ENCODE results near the gene GMDS.

GMDS gene

DNA sequence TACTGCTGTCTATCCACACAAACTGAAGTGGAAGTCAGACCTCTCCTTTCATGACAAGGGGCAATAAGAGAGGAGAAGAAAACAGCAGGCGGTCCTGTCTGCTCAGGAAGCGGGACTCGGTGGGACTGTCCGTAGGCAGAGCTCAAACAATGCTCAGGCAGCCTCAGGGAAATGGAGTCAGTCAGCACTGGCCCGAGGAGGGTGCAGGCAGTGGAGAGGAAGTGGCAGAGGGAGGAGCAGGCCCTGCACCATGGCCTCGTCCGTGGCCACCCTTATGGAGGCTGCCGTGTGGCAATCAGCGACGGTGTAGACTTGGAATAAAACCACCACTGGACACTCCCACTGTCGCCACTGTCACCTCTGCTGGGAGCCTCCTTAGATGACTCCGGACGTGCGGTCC, 616.1 kb downstream of the GMDS start:
- TF ChIP-seq, protein P1, sequence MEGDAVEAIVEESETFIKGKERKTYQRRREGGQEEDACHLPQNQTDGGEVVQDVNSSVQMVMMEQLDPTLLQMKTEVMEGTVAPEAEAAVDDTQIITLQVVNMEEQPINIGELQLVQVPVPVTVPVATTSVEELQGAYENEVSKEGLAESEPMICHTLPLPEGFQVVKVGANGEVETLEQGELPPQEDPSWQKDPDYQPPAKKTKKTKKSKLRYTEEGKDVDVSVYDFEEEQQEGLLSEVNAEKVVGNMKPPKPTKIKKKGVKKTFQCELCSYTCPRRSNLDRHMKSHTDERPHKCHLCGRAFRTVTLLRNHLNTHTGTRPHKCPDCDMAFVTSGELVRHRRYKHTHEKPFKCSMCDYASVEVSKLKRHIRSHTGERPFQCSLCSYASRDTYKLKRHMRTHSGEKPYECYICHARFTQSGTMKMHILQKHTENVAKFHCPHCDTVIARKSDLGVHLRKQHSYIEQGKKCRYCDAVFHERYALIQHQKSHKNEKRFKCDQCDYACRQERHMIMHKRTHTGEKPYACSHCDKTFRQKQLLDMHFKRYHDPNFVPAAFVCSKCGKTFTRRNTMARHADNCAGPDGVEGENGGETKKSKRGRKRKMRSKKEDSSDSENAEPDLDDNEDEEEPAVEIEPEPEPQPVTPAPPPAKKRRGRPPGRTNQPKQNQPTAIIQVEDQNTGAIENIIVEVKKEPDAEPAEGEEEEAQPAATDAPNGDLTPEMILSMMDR (IDR thresholded peaks at IDR 0.05; ENCODE audit: control insufficient read depth, insufficient read depth, low read depth, low read length, missing control alignments): no peak

DNA sequence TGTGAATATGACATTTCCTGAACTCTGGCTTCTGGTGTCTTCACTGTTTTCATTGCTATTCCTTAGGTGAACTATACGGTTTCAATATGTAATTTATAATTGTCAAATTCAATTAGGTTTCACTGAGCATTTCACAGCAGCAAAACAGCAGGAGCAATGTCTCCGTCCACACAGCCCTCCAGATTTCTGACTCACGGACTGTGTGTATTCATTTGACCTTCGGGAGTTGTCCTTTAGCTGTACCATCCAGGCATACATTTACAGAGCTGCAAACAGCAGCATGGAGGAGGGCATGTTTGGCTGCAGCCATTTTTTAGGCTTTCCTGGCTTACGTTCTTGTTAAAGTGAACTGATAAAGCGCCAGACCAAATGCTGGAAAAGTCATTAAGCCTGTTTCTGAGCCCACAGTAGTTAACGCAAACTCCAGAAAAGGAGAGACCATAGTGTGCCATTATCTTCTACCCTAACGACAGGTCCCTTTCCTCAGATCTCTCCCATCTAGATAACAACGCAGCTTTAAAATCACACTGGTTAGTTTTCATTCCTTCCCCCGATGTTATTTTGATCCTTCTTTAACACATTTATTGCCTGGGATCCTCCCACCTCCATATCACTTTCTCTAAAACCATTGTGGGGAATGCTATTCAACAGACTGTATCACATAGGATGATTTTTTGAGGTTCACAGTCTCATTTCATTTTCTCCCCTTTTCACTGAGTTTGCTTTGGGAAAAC, 617.4 kb downstream of the GMDS start:
- TF ChIP-seq, protein P1 (IDR thresholded peaks at IDR 0.05; ENCODE audit: control insufficient read depth, insufficient read depth, low read depth, low read length, missing control alignments): no peak

More for the DNA sequence above, 616.1 kb downstream of the GMDS start:
- no peak overlapping the region for H3K4me3 ChIP-seq (ENCODE audit: control insufficient read depth, low read depth, low read length)
- no peak for DNase-seq (ENCODE audit: low read depth)

DNA sequence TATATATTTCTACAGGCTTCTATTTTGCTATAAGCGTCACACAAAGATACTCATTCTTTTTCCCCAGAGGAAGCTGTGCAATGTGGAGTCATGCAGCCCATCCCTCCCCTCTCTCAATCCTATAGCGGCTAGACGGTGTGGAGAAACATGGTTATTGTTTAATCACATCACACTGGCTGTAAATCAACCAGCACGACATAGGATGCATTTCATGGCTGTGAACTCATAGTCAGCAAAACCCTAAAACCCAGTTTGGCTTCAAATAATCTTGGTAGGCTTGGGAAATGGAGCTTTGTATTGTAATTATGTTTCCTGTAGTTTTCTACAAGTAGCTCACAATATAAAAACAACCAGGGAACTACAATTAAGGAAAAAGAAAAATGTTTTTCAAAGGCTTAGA, 618.9 kb downstream of the GMDS start:
- DNase-seq (ENCODE audit: low read depth): no peak
- H3K4me3 ChIP-seq (ENCODE audit: control insufficient read depth, low read depth, low read length): no peak overlapping the region
- TF ChIP-seq, protein P1 (IDR thresholded peaks at IDR 0.05; ENCODE audit: control insufficient read depth, insufficient read depth, low read depth, low read length, missing control alignments): no peak

More for the DNA sequence above, 617.4 kb downstream of the GMDS start:
- no peak overlapping the region for H3K4me3 ChIP-seq (ENCODE audit: control insufficient read depth, low read depth, low read length)
- no peak for DNase-seq (ENCODE audit: low read depth)

DNA sequence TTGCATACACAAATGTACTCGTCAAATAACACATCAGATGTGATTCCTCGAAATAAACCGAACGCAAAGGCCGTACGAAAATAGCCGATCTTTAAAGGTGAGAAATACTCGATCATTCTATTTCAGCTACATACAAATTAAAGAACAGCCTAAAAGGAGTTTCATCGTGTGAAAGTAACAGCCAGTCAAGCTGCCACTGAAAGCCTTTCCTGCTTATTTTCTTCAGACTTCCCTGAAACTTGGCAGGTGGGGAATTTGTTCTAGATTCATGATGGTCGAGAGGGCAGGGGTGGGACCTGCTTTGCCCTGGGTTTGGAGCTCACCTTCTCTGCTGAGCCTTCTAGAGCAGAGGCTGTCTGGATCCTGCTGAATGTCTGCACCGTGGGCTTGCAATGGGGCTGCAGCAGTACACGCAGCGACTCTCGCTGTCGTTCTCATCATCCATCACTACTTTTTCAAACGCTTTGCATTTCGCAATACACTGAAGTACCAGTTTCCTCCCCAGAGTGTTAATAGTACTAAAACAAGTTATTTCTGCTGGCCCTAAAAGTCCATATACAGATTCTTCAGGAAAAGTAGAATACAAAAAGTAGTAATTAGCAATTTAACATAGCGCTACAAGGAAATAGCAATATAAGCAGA, 619.5 kb downstream of the GMDS start:
- TF ChIP-seq, protein P1 (IDR thresholded peaks at IDR 0.05; ENCODE audit: control insufficient read depth, insufficient read depth, low read depth, low read length, missing control alignments): no peak
- no peak for DNase-seq (ENCODE audit: low read depth)

DNA sequence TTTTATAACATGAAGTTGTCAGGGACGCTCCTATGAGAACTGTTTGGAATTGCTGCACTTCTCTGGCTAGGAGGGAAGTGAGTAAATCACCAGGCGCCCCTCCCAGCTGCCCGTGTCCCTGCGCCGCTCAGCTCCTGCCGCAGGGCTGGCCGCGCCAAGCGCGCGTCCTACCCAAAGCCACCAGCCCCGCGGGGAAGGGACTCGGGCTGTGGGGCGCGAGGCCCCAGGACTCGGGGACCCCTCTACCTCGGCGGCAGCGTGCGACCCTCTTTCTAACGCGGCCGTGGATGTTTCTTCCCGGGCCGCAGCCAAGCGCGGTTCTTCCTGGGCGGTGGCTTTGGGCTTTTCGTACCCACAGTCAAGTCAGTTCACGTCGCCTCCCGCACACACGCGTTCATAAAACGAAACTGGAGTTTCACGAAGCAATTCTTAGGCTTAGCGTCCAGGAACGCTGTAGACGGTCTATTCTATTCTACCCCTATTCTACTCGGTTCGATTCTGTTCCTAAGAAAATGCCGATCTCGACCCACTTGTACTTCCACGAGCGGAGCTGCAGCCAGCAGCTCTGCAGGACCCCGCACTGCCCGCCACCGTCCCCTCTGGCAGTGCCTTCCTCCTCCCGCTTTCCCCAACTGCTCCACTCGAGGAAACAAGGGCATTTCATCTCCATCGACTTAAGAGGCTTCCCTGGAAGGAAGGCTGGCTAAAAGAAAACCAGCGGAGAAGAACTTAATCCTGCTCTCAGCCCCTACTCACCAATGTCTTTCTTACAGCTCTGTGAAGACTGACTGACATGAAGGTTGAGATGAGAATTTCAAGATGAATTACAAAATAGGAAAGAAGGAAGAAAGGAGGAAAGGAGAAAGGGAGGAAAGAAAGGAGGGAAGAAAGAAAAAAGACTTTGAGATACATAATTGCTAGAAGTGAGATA, 620.3 kb downstream of the GMDS start:
- TF ChIP-seq, protein P1 (IDR thresholded peaks at IDR 0.05; ENCODE audit: control insufficient read depth, insufficient read depth, low read depth, low read length, missing control alignments): no peak
- peak overlapping the region; percentile 70 for H3K4me3 ChIP-seq (ENCODE audit: control insufficient read depth, low read depth, low read length)

More for the DNA sequence above, 619.5 kb downstream of the GMDS start:
- no peak overlapping the region for H3K4me3 ChIP-seq (ENCODE audit: control insufficient read depth, low read depth, low read length)

More for the DNA sequence above, 620.3 kb downstream of the GMDS start:
- no peak for DNase-seq (ENCODE audit: low read depth)

Data from AG09309 (cell line).